WERI-Rb-1 (cell line): ENCODE results near the gene CFAP47.
A peak's percentile ranks its signal among the peaks of the same experiment; 100 is the strongest.

Source experiments
- DNase-seq: peaks from one replicate; pipeline ENCODE4 v3.0.0-alpha.2; 2020
- H3K27ac ChIP-seq: fragments of 250-450 bp; sonication (Bioruptor Pico); 2 replicates; pipeline ENCODE4 v1.5.1; 2020; ENCODE audit warnings: mild to moderate bottlenecking, moderate library complexity
- H3K27me3 ChIP-seq: fragments of 250-450 bp; sonication (Bioruptor Pico); 2 replicates; pipeline ENCODE4 v1.5.1; 2021; ENCODE audit warnings: mild to moderate bottlenecking, low read depth, moderate library complexity; ENCODE audit not compliant: insufficient read depth, severe bottlenecking
- H3K36me3 ChIP-seq: fragments of 250-450 bp; sonication (Bioruptor Pico); 2 replicates; pipeline ENCODE4 v1.5.1; 2020; ENCODE audit warnings: mild to moderate bottlenecking, moderate library complexity
- H3K4me3 ChIP-seq: 2 replicates; pipeline ENCODE4 v1.5.1; 2011; ENCODE audit warnings: low read depth, mild to moderate bottlenecking, control low read depth, low read length
- H3K9me3 ChIP-seq: fragments of 250-450 bp; sonication (Bioruptor Pico); 2 replicates; pipeline ENCODE4 v1.5.1; 2021; ENCODE audit warnings: mild to moderate bottlenecking, moderate library complexity; ENCODE audit not compliant: severe bottlenecking
- TF ChIP-seq, protein P1 (sequence below): IDR thresholded peaks from 2 replicates; pipeline ENCODE4 v1.5.1; 2011; ENCODE audit warnings: low read depth, mild to moderate bottlenecking, control low read depth, inconsistent platforms, low read length

CFAP47 gene

DNA sequence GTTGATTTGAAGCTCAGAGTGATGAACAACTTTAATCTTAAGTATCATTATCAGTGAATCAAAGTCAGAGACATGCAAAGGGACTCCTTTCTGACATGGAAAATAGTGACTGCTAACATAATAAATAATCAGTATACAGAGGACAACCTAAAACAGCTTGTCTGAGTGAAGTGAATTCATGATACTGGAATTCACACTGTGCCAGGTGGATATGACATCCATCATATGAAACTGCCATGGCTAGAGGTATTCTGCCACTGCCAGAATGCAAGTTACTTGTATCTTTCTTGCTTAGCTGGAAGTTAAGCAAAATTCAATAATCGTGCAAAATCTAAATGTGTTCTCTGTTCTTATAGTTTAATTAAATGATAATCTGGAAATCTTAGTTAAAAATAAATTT, 429.0 kb downstream of the CFAP47 start:
- H3K4me3 ChIP-seq, result no peak overlapping the region
- H3K36me3 ChIP-seq, result no peaks in the 10 kb centered on the region
- H3K27me3 ChIP-seq, result no peaks in the 10 kb centered on the region
- no peak for DNase-seq
- TF ChIP-seq, protein P1, sequence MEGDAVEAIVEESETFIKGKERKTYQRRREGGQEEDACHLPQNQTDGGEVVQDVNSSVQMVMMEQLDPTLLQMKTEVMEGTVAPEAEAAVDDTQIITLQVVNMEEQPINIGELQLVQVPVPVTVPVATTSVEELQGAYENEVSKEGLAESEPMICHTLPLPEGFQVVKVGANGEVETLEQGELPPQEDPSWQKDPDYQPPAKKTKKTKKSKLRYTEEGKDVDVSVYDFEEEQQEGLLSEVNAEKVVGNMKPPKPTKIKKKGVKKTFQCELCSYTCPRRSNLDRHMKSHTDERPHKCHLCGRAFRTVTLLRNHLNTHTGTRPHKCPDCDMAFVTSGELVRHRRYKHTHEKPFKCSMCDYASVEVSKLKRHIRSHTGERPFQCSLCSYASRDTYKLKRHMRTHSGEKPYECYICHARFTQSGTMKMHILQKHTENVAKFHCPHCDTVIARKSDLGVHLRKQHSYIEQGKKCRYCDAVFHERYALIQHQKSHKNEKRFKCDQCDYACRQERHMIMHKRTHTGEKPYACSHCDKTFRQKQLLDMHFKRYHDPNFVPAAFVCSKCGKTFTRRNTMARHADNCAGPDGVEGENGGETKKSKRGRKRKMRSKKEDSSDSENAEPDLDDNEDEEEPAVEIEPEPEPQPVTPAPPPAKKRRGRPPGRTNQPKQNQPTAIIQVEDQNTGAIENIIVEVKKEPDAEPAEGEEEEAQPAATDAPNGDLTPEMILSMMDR, result no peak
- H3K9me3 ChIP-seq, result no peaks in the 10 kb centered on the region
- H3K27ac ChIP-seq, result no peak overlapping the region

DNA sequence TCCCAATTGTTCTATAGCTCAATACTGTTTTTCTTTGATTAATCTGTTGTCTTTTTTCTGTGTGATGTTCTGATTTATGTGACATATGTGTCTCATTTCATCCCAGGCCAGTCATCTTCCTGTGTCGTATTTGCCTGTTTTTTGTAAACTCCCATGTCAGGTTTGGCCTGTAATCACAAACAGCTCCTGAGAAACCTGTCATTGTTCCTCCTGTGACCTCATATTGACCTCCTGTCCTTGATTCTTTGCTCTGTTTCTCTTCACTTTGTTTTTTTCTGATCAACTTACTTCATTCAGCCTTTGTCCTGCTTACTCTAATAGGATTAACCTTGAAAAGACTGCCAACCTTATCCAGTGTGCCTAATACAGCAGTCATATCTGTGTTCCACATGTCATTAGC, 438.3 kb downstream of the CFAP47 start:
- H3K27me3 ChIP-seq, result no peaks in the 10 kb centered on the region
- TF ChIP-seq, protein P1, result no peak
- peaks cover 3% of the 10 kb centered on the region for H3K9me3 ChIP-seq
- no peaks in the 10 kb centered on the region for H3K36me3 ChIP-seq
- no peak for DNase-seq
- no peak overlapping the region for H3K4me3 ChIP-seq
- 0 out of 2 replicates have a peak overlapping the region, but pooled peaks have one; percentile 2 for H3K27ac ChIP-seq

DNA sequence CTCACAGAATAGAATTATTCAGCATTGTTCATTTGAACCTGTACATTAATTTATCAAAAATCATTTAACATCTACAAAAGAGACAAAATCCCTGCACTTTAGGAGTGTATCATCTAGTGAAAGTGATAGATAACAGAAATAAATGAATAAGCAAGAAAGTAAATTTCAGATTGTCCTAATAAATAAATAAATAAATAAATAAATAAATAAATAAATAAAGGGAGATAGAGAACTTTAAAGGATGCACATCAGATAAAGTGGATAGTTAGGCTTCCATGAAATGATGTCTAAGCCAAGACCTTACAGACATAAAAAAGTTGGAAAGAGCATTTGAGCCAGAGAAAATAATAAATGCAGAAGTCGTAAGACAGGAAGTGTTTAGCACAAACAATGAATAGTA, 444.7 kb downstream of the CFAP47 start:
- Histone ChIP-seq H3K27ac (no peak overlapping the region), H3K9me3 (peaks cover 3% of the 10 kb centered on the region)
- TF ChIP-seq, protein P1, result no peak

DNA sequence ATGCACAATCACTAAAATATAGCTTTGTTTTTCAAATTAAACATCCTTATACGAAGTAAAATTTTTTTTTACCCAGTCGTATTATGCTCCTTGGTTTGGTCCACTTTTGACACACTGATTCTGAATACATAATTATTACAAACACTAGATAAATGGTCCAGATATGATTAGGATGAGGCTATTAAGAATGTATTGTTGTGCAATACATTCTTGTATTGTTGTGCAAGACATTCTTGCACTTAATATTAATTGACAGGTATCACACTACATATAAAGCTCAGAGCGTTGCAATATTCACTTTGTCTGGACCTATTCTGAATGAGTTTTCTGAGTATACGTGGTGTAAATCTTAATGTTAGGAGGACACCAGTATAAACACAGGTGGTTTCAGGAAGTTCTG, 464.0 kb downstream of the CFAP47 start:
- Histone ChIP-seq H3K27me3 (no peaks in the 10 kb centered on the region), H3K4me3 (no peak overlapping the region), H3K9me3 (no peaks in the 10 kb centered on the region), H3K36me3 (no peaks in the 10 kb centered on the region), H3K27ac (no peak overlapping the region)
- TF ChIP-seq, protein P1, result no peak
- DNase-seq, result no peak

More for the DNA sequence above, 444.7 kb downstream of the CFAP47 start:
- no peaks in the 10 kb centered on the region for H3K27me3 ChIP-seq
- no peak for DNase-seq
- H3K4me3 ChIP-seq, result no peak overlapping the region
- H3K36me3 ChIP-seq, result no peaks in the 10 kb centered on the region

DNA sequence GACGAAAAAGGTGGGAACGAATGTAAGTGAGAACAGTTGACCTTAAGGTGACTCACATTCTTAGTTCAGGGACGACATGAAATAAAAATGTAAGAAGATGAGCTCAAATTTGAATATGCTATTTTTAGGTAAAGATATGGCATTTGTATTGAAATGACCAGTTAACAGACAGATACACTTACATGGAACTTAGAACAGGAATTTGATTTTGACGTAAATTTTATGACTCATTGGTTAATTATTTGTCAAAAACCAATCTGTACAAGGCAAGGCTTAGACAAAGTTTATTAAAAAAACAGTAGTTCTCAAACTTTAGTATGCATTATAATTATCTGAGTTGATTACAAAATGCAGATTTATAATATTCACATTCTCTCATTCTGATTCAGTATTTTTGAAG, 469.4 kb downstream of the CFAP47 start:
- no peaks in the 10 kb centered on the region for H3K27me3 ChIP-seq
- TF ChIP-seq, protein P1, result no peak
- H3K4me3 ChIP-seq, result no peak overlapping the region

DNA sequence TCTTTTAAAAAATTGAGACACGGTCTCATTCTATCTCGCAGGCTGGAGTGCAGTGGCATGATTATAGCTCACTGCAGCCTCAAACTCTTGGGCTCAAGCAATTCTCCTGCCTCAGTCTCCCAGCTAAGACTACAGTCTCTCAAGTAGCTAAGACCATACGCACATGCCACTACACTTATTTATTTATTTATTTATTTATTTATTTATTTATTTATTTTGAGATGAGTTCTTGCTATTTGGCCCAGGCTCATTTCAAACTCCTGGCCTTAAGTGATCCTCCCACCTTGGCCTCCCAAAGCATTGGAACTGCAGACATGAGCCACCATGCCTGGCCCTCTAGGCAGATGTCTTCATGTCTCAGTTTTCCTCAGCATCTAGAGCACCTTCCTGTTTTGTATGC, 482.2 kb downstream of the CFAP47 start:
- no peaks in the 10 kb centered on the region for H3K27me3 ChIP-seq
- no peak overlapping the region for H3K4me3 ChIP-seq
- DNase-seq, result no peak
- H3K9me3 ChIP-seq, result no peaks in the 10 kb centered on the region
- H3K36me3 ChIP-seq, result no peaks in the 10 kb centered on the region
- H3K27ac ChIP-seq, result no peak overlapping the region
- TF ChIP-seq, protein P1, result no peak

More for the DNA sequence above, 469.4 kb downstream of the CFAP47 start:
- Histone ChIP-seq H3K36me3 (no peaks in the 10 kb centered on the region), H3K27ac (no peak overlapping the region), H3K9me3 (no peaks in the 10 kb centered on the region)
- no peak for DNase-seq
